HAP-1 (cell line): Measurements from ENCODE around the gene TCN1.
A peak's percentile ranks its signal among the peaks of the same experiment; 100 is the strongest.

Experiments
- DNase-seq, 2 experiments: peaks; one replicate each; pipeline ENCODE4 v3.0.0-alpha.2; 2016 to 2020; ENCODE audit warnings: low spot score in 2 of 2
- H3K27me3 ChIP-seq: fragments of 250-450 bp; sonication (Bioruptor Pico); 2 replicates; pipeline ENCODE4 v1.5.1; 2020; ENCODE audit warnings: low read depth, mild to moderate bottlenecking, moderate library complexity
- H3K36me3 ChIP-seq: fragments of 250-450 bp; sonication (Bioruptor Pico); replicated peaks from 2 replicates; pipeline ENCODE4 v1.5.1; 2020; ENCODE audit warnings: mild to moderate bottlenecking
- H3K4me1 ChIP-seq: fragments of 250-450 bp; sonication (Bioruptor Pico); 2 replicates; pipeline ENCODE4 v1.5.1; 2020; ENCODE audit warnings: mild to moderate bottlenecking
- H3K4me3 ChIP-seq: fragments of 250-450 bp; sonication (Bioruptor Pico); 2 replicates; pipeline ENCODE4 v1.5.1; 2020; ENCODE audit warnings: mild to moderate bottlenecking, moderate library complexity
- H3K9me3 ChIP-seq: fragments of 250-450 bp; sonication (Bioruptor Pico); 2 replicates; pipeline ENCODE4 v1.5.1; 2020; ENCODE audit warnings: mild to moderate bottlenecking, moderate library complexity
- in situ Hi-C: fragments of 300-500 bp; cut with MboI; formaldehyde crosslinking; loops from 3 replicates; pipeline ENCODE4 v1.14.3; 2020; ENCODE audit warnings: low sequenced_read_pairs, inconsistent platforms, mixed read lengths

TCN1 gene

GRCh38 chr11:59810911-59811259 is 55.4 kb downstream of the TCN1 start:
- in situ Hi-C loops: no loop called here
- peaks cover 32% of the 10 kb centered on the region for H3K36me3 ChIP-seq
- no peaks in the 10 kb centered on the region for H3K9me3 ChIP-seq
- DNase-seq: no peak
- peak overlapping the region; percentile 89 for H3K4me3 ChIP-seq
- H3K27me3 ChIP-seq: no peaks in the 10 kb centered on the region
- peaks cover 35% of the 10 kb centered on the region for H3K4me1 ChIP-seq

- Histone ChIP-seq H3K36me3 (peaks cover 37% of the 10 kb centered on the region), H3K4me3 (peak within 1 kb of the TSS; percentile 89), H3K9me3 (no peaks in the 10 kb centered on the region), H3K4me1 (peaks cover 31% of the 10 kb centered on the region), H3K27me3 (no peaks in the 10 kb centered on the region)
- in situ Hi-C loops: no loop called here
- peak; percentile 78 to 94 for DNase-seq
Measured at GRCh38 chr11:59810189-59810910, 55.9 kb downstream of the TCN1 start, which contains the start of gene MRPL16. TSS of gene MRPL16 (minus strand) at chr11:59810778. CDS start at chr11:59810658, 120 bp downstream.

GRCh38 chr11:59807047-59807610 is 59.2 kb downstream of the TCN1 start:
- no peaks in the 10 kb centered on the region for H3K27me3 ChIP-seq
- H3K9me3 ChIP-seq: no peaks in the 10 kb centered on the region
- no peak overlapping the region for H3K4me3 ChIP-seq
- H3K36me3 ChIP-seq: peaks cover 66% of the 10 kb centered on the region
- peaks cover 17% of the 10 kb centered on the region; the same call in 1 of the 2 replicates for H3K4me1 ChIP-seq
- in situ Hi-C loops: loop anchor here (10.0 kb wide), 1 partner anchor 52 kb away; the partner anchor contains the start of gene STX3
- no peak for DNase-seq

DNA sequence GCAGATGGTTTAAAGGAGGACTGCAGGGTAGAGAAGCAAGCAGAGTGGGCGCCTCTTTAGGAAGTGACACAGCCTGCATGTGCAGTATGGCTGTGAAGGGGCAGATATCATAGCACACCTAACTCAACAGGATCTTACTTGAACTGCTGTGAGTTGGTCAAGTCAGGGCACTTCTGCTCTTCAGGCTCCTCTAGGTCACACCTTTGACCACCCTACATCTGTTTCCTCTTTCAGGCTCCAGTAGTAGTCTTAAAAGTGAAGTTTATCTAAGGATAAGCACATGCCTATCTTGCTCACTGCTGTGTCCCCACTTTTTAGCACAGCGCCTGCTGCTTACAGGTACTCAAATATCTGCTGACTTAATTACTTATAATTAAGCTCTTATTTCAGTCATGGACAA is 62.2 kb downstream of the TCN1 start:
- Histone ChIP-seq H3K9me3 (no peaks in the 10 kb centered on the region), H3K36me3 (peaks cover 69% of the 10 kb centered on the region), H3K4me3 (no peak overlapping the region), H3K4me1 (peaks cover 3% of the 10 kb centered on the region; the same call in 1 of the 2 replicates), H3K27me3 (no peaks in the 10 kb centered on the region)
- in situ Hi-C loops: loop anchor here (10.0 kb wide), 1 partner anchor 49 kb away; the partner anchor contains the start of gene STX3
- DNase-seq: no peak
